DND-41 (cell line): ENCODE data around the gene NR6A1.

Source experiments
- ATAC-seq: fragments of 200-7000 bp; cut with Tn5 transposase; 3 replicates; pipeline ENCODE4 v1.9.1; 2021; ENCODE audit warnings: low read depth; ENCODE audit not compliant: insufficient read depth
- DNase-seq: peaks from one replicate; pipeline ENCODE4 v3.0.0-alpha.2; 2020
- H2AFZ ChIP-seq: 2 replicates; pipeline ENCODE4 v1.6.0; 2012; ENCODE audit warnings: low read depth, low read length
- H3K27ac ChIP-seq: 2 replicates; pipeline ENCODE4 v1.5.1; 2012; ENCODE audit warnings: low read length, inconsistent platforms
- H3K27me3 ChIP-seq: fragments of 200-600 bp; sonication (generic); 2 replicates; pipeline ENCODE4 v1.6.0; 2012; ENCODE audit warnings: low read length, mild to moderate bottlenecking, inconsistent platforms; ENCODE audit not compliant: insufficient read depth, poor library complexity
- H3K36me3 ChIP-seq: 2 replicates; pipeline ENCODE4 v1.5.1; 2012; ENCODE audit warnings: low read length, inconsistent platforms; ENCODE audit not compliant: insufficient read depth
- H3K4me1 ChIP-seq: 2 replicates; pipeline ENCODE4 v1.5.1; 2012; ENCODE audit warnings: mild to moderate bottlenecking, low read length; ENCODE audit not compliant: insufficient read depth
- H3K4me2 ChIP-seq: 2 replicates; pipeline ENCODE4 v1.6.0; 2012; ENCODE audit warnings: mild to moderate bottlenecking, moderate library complexity, low read length, inconsistent platforms; ENCODE audit not compliant: insufficient read depth
- H3K4me3 ChIP-seq, 2 experiments: fragments of 200-600 bp in 1 of 2; shearing (Covaris generic) in 1 of 2; 2 replicates each; pipeline ENCODE4 v1.5.1; 2012 to 2016; ENCODE audit warnings: inconsistent platforms in 2 of 2, low read length in 2 of 2, mild to moderate bottlenecking in 2 of 2, low read depth in 1 of 2, moderate library complexity in 1 of 2
- H3K79me2 ChIP-seq: 2 replicates; pipeline ENCODE4 v1.6.0; 2012; ENCODE audit warnings: low read length, inconsistent platforms; ENCODE audit not compliant: insufficient read depth
- H3K9ac ChIP-seq: 2 replicates; pipeline ENCODE4 v1.6.0; 2012; ENCODE audit warnings: low read depth, mild to moderate bottlenecking, inconsistent platforms, low read length, moderate library complexity
- H3K9me3 ChIP-seq: 2 replicates; pipeline ENCODE4 v1.5.1; 2012; ENCODE audit warnings: low read length, moderate library complexity, mild to moderate bottlenecking, inconsistent platforms; ENCODE audit not compliant: insufficient read depth, severe bottlenecking
- H4K20me1 ChIP-seq: 2 replicates; pipeline ENCODE4 v1.6.0; 2012; ENCODE audit warnings: low read length; ENCODE audit not compliant: insufficient read depth
- EZH2 ChIP-seq: IDR thresholded peaks from 3 replicates; pipeline ENCODE4 v1.6.1; 2012; ENCODE audit warnings: borderline replicate concordance, low read depth, mild to moderate bottlenecking, moderate library complexity, low read length, inconsistent platforms; ENCODE audit not compliant: severe bottlenecking
- TF ChIP-seq, protein P1 (sequence below): IDR thresholded peaks from 2 replicates; pipeline ENCODE4 v1.5.1; 2012; ENCODE audit warnings: borderline replicate concordance, low read length, moderate library complexity, mild to moderate bottlenecking; ENCODE audit not compliant: poor library complexity, severe bottlenecking; ENCODE audit errors: extremely low read depth

Gene NR6A1

DNA sequence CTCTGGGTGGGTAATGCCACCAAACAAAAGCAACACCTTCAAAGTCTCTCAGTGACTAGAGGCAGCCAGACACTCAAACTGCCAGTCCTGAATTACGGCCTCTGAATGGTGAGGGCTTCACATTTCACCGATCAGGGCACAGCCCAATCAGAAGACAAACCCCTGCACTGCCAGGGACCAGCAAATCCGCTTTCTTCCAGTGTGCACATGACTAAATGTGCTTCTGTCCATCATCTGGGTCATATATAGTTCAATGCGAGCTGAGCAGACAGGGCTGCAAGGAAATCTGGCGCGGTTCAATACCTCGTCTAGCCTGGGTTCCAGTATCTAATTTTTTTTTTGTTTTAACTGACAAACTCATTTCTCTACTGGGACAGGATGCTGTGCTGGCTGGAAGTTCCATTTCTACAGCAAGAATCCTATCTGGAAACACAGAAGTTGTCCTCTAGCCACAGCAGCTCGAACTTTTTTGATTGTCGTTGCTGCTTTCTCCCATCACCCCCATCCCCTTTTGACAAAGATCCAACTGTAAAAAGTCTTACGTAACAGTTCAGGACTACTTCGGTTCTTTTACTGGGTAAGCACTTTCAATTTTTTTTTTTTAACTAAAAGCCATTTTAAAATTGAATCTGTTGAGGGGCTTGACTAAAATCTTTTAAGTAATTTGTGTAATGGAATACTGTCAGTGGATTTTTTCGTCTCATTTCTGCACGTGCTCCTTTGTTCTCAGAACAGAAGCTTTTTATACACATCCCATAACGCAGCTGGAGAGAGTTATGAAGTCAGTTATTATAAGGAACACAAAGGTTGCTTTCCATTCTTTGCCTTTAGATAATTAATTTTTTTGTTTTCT lies 112.7 kb downstream of the NR6A1 start:
- Histone ChIP-seq H3K4me1 (peaks cover 31% of the 10 kb centered on the region), H3K4me2 (peak overlapping the region; percentile 70), H3K27ac (peak overlapping the region; percentile 89), H2AFZ (peak overlapping the region; percentile 56), H3K79me2 (peaks cover 49% of the 10 kb centered on the region), H3K27me3 (no peaks in the 10 kb centered on the region), H3K4me3 (peak overlapping the region; percentile 37 to 56), H3K9me3 (no peaks in the 10 kb centered on the region), H3K9ac (peak overlapping the region; percentile 79), H4K20me1 (no peaks in the 10 kb centered on the region), H3K36me3 (peaks cover 3% of the 10 kb centered on the region; the same call in 1 of the 2 replicates)
- TF ChIP-seq, protein P1, sequence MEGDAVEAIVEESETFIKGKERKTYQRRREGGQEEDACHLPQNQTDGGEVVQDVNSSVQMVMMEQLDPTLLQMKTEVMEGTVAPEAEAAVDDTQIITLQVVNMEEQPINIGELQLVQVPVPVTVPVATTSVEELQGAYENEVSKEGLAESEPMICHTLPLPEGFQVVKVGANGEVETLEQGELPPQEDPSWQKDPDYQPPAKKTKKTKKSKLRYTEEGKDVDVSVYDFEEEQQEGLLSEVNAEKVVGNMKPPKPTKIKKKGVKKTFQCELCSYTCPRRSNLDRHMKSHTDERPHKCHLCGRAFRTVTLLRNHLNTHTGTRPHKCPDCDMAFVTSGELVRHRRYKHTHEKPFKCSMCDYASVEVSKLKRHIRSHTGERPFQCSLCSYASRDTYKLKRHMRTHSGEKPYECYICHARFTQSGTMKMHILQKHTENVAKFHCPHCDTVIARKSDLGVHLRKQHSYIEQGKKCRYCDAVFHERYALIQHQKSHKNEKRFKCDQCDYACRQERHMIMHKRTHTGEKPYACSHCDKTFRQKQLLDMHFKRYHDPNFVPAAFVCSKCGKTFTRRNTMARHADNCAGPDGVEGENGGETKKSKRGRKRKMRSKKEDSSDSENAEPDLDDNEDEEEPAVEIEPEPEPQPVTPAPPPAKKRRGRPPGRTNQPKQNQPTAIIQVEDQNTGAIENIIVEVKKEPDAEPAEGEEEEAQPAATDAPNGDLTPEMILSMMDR: no peak
- no peak for TF ChIP-seq EZH2
- ATAC-seq (peak; percentile 92), DNase-seq (peak; percentile 89)

DNA sequence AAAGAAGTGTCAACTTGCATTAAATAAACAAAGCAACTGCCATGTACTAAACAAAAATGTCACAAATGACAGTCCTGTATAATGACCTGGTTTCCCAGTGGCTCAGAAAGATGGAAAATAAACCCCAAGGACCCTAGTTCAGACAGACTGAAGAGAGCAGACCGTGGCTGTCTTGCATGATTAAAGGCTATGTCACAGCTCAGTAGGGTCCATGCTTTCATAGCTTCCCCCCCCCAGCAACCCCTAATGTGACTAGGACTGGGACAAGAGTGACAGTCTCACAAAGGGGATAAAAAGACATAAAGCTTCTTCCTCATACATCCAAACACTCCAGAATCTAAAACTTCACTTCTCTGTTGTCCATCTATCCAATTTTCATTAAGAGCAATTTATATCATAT lies 113.6 kb downstream of the NR6A1 start:
- no peaks in the 10 kb centered on the region for H3K36me3 ChIP-seq
- peaks cover 28% of the 10 kb centered on the region for H3K4me1 ChIP-seq
- peak overlapping the region in 1 of 2 experiments; percentile 56; a peak in 1 of 4 replicates for H3K4me3 ChIP-seq
- no peaks in the 10 kb centered on the region for H3K27me3 ChIP-seq
- DNase-seq: no peak
- H3K27ac ChIP-seq: peak overlapping the region; percentile 89
- no peak for ATAC-seq
- TF ChIP-seq, protein P1: no peak
- TF ChIP-seq EZH2: no peak
- H3K9ac ChIP-seq: peak overlapping the region; percentile 42
- peak overlapping the region; percentile 70 for H3K4me2 ChIP-seq
- H2AFZ ChIP-seq: peak overlapping the region; percentile 56
- no peaks in the 10 kb centered on the region for H3K9me3 ChIP-seq
- peaks cover 41% of the 10 kb centered on the region for H3K79me2 ChIP-seq
- no peaks in the 10 kb centered on the region for H4K20me1 ChIP-seq

DNA sequence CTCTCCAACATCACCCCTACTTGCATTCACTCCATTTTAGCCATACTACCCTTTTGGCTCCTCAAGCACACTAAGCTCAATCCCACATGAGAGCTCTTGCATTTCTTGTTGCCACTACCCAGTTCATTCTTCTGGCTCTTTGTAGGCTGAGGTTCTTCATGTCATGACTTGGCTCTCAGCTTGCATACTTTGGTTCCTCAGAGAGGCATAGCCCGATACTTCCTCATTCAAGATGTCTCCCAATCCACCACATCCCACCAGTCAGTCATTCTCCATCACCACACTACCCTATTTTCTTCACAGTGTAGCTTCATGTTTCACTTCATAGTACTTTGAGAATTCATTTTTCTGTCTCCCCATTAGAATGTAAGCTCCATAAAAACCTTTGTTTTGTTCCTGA lies 116.7 kb downstream of the NR6A1 start:
- Histone ChIP-seq H3K4me3 (no peak overlapping the region), H3K27ac (no peak overlapping the region), H3K9me3 (no peaks in the 10 kb centered on the region), H3K4me2 (no peak overlapping the region), H3K36me3 (no peaks in the 10 kb centered on the region), H3K27me3 (no peaks in the 10 kb centered on the region), H3K9ac (no peak overlapping the region), H2AFZ (no peak overlapping the region), H4K20me1 (no peaks in the 10 kb centered on the region), H3K79me2 (peaks cover 10% of the 10 kb centered on the region), H3K4me1 (peaks cover 9% of the 10 kb centered on the region)
- TF ChIP-seq, protein P1: no peak
- no peak for TF ChIP-seq EZH2
- ATAC-seq: no peak
- no peak for DNase-seq
